ENCODE measurements around the gene CT45A9. TPM values are rescaled to one million over a fixed set of nuclear protein-coding genes. Genes with fewer than 3 reads are reported as not detected.
"Not testable (repeated sequence)": the region's sequence is repeated elsewhere in the genome, so short reads cannot be mapped to it uniquely, and the experiment has no call there.

Gene CT45A9, protein sequence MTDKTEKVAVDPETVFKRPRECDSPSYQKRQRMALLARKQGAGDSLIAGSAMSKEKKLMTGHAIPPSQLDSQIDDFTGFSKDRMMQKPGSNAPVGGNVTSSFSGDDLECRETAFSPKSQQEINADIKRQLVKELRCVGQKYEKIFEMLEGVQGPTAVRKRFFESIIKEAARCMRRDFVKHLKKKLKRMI
- not detected for total RNA-seq

DNA sequence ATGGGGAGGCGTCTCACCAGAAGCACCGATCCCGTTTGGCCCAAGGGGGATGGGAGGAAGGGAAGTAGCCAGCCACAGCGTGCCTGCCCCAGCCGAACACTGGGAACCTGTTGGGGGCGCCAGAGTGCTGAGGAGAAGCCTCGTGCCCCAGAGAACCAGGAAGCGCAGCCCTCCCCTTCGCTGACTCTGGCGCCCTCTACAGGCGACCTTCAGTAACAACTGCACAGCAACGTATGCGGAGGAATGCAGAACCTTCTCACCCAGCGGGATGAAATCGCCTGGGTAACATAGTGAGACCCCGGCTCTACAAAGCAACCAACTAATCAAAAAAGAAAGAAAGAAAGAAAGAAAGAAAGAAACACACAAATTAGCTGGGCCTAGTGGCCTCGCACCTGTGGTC, at the start of gene CT45A9:
TSS of gene CT45A9 (minus strand) at position 101 of the 400 bp plus-strand sequence. CDS start 3,751 bp downstream, outside the sequence.
- ATAC-seq (ENCODE audit: low FRiP score in 2 of 2); DNase-seq; H3K9me3 ChIP-seq; H3K36me3 ChIP-seq; H3K27ac ChIP-seq; H3K27me3 ChIP-seq; H3K4me1 ChIP-seq; H3K4me3 ChIP-seq: not testable (repeated sequence)
- WGBS, 2 donors = no CpG with 5 or more reads among the region's 17 CpGs

- not testable (repeated sequence) for H3K4me3 ChIP-seq; ATAC-seq (ENCODE audit: low FRiP score in 2 of 2); DNase-seq; H3K4me1 ChIP-seq; H3K27ac ChIP-seq; H3K27me3 ChIP-seq; H3K9me3 ChIP-seq; H3K36me3 ChIP-seq
- WGBS, 2 donors = 40 to 71% methylated on average over 1 of the region's 1 CpG
Observed at GRCh38 chrX:135920516-135920915, 48.9 kb upstream of the CT45A9 start.

- no peak overlapping the region for H3K27ac ChIP-seq
- 74 to 91% methylated on average over 5 of the region's 5 CpGs for WGBS, 2 donors
- DNase-seq (no peak), ATAC-seq (ENCODE audit: low FRiP score in 2 of 2) (no peak)
- H3K9me3 ChIP-seq = no peaks in the 10 kb centered on the region
- no peaks in the 10 kb centered on the region for H3K4me1 ChIP-seq
- H3K27me3 ChIP-seq = no peaks in the 10 kb centered on the region
- no peak overlapping the region for H3K4me3 ChIP-seq
- no peaks in the 10 kb centered on the region for H3K36me3 ChIP-seq
- TF ChIP-seq, protein P1, sequence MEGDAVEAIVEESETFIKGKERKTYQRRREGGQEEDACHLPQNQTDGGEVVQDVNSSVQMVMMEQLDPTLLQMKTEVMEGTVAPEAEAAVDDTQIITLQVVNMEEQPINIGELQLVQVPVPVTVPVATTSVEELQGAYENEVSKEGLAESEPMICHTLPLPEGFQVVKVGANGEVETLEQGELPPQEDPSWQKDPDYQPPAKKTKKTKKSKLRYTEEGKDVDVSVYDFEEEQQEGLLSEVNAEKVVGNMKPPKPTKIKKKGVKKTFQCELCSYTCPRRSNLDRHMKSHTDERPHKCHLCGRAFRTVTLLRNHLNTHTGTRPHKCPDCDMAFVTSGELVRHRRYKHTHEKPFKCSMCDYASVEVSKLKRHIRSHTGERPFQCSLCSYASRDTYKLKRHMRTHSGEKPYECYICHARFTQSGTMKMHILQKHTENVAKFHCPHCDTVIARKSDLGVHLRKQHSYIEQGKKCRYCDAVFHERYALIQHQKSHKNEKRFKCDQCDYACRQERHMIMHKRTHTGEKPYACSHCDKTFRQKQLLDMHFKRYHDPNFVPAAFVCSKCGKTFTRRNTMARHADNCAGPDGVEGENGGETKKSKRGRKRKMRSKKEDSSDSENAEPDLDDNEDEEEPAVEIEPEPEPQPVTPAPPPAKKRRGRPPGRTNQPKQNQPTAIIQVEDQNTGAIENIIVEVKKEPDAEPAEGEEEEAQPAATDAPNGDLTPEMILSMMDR (IDR thresholded peaks at IDR 0.05) = no peak
- TF ChIP-seq EP300 (IDR thresholded peaks at IDR 0.05) (no peak), POLR2A (IDR thresholded peaks at IDR 0.05) (no peak), POLR2AphosphoS5 (IDR thresholded peaks at IDR 0.05) (no peak)
Observed at GRCh38 chrX:135914404-135914803, 42.8 kb upstream of the CT45A9 start.

GRCh38 chrX:135910251-135910650, 38.6 kb upstream of the CT45A9 start:
- Histone ChIP-seq H3K27ac (no peak overlapping the region), H3K27me3 (no peaks in the 10 kb centered on the region), H3K4me3 (no peak overlapping the region), H3K4me1 (no peaks in the 10 kb centered on the region), H3K36me3 (no peaks in the 10 kb centered on the region), H3K9me3 (no peaks in the 10 kb centered on the region)
- WGBS, 2 donors = 78 to 92% methylated on average over 5 of the region's 5 CpGs
- DNase-seq = no peak
- ATAC-seq (ENCODE audit: low FRiP score in 2 of 2) = no peak
- TF ChIP-seq, protein P1 (IDR thresholded peaks at IDR 0.05) = no peak
- TF ChIP-seq EP300 (IDR thresholded peaks at IDR 0.05) (no peak), POLR2AphosphoS5 (IDR thresholded peaks at IDR 0.05) (no peak), POLR2A (IDR thresholded peaks at IDR 0.05) (no peak)

GRCh38 chrX:135893294-135893817, 21.7 kb upstream of the CT45A9 start, which contains the start of the genes CT45A10 and SAGE1:
Gene CT45A10 (minus strand): TSS chrX:135893444. CDS start chrX:135885344, 8,100 bp downstream.
Gene SAGE1 (plus strand): TSS chrX:135893716. CDS start chrX:135896243, 2,527 bp downstream.
- Histone ChIP-seq H3K4me1 (no peaks in the 10 kb centered on the region), H3K27ac (no peak within 1 kb of the TSS), H3K4me3 (no peak within 1 kb of the TSS), H3K36me3 (no peaks in the 10 kb centered on the region), H3K27me3 (no peaks in the 10 kb centered on the region), H3K9me3 (no peaks in the 10 kb centered on the region)
- DNase-seq (no peak), ATAC-seq (ENCODE audit: low FRiP score in 2 of 2) (no peak)
- WGBS, 2 donors = 80 to 88% methylated on average over 18 to 21 of the region's 22 CpGs
- TF ChIP-seq, protein P1 (IDR thresholded peaks at IDR 0.05) = no peak
- no peak for TF ChIP-seq EP300 (IDR thresholded peaks at IDR 0.05)

DNA sequence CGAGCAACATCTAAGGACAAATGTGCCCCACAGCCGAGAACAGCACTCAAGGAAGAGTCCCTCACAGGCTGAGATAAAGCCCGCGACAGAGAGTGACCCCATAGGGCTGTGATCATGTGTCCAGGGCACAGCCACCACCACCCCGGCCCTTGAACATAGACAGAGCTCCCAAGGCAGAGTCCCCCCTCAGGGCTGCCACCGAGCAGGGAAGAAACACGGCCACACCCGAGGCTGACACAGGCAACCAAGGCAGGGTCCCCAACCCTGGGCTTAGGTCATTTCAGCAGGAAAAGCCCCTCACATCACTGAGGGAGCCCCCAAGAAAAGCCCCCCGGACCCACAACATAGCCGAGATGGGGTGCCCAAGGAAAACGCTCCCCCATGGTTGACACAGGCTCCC, 21.2 kb upstream of the CT45A9 start:
- no peaks in the 10 kb centered on the region for H3K36me3 ChIP-seq
- no peak overlapping the region for H3K4me3 ChIP-seq
- no peaks in the 10 kb centered on the region for H3K27me3 ChIP-seq
- H3K27ac ChIP-seq = no peak overlapping the region
- no peaks in the 10 kb centered on the region for H3K4me1 ChIP-seq
- TF ChIP-seq POLR2A (IDR thresholded peaks at IDR 0.05) (no peak), POLR2AphosphoS5 (IDR thresholded peaks at IDR 0.05) (no peak), EP300 (IDR thresholded peaks at IDR 0.05) (no peak)
- TF ChIP-seq, protein P1 (IDR thresholded peaks at IDR 0.05) = no peak
- 94 to 96% methylated on average over 4 to 11 of the region's 11 CpGs for WGBS, 2 donors
- DNase-seq (no peak), ATAC-seq (ENCODE audit: low FRiP score in 2 of 2) (no peak)
- no peaks in the 10 kb centered on the region for H3K9me3 ChIP-seq

Data from upper lobe of left lung (tissue), 6 donors.